Osteocyte (in vitro differentiated cells): Measurements from ENCODE around the gene RFX4. TPM values are rescaled to one million over a fixed set of nuclear protein-coding genes. Genes with fewer than 3 reads are reported as not detected.
A peak's percentile ranks its signal among the peaks of the same experiment; 100 is the strongest.

Source experiments
- DNase-seq: peaks from one replicate; pipeline ENCODE4 v3.0.0; 2021; ENCODE audit warnings: mixed read lengths; ENCODE audit not compliant: unreplicated experiment; ENCODE audit errors: extremely low spot score
- H3K27ac Mint-ChIP-seq: one replicate; pipeline ENCODE4 v1.8.0; 2021; ENCODE audit warnings: mild to moderate bottlenecking, mixed read lengths; ENCODE audit not compliant: unreplicated experiment
- H3K27me3 Mint-ChIP-seq: one replicate; pipeline ENCODE4 v1.8.0; 2021; ENCODE audit warnings: mixed read lengths; ENCODE audit not compliant: unreplicated experiment
- H3K36me3 Mint-ChIP-seq: one replicate; pipeline ENCODE4 v1.8.0; 2021; ENCODE audit warnings: mixed read lengths; ENCODE audit not compliant: unreplicated experiment
- H3K4me1 Mint-ChIP-seq: one replicate; pipeline ENCODE4 v1.8.0; 2021; ENCODE audit warnings: mixed read lengths; ENCODE audit not compliant: unreplicated experiment
- H3K4me3 Mint-ChIP-seq: one replicate; pipeline ENCODE4 v1.8.0; 2021; ENCODE audit warnings: mild to moderate bottlenecking, moderate library complexity, mixed read lengths; ENCODE audit not compliant: unreplicated experiment
- H3K9me3 Mint-ChIP-seq: one replicate; pipeline ENCODE4 v1.8.0; 2021; ENCODE audit warnings: mixed read lengths; ENCODE audit not compliant: unreplicated experiment
- total RNA-seq: library from RNA; stranded (reverse); gene quantifications from 2 replicates; pipeline ENCODE4 v1.2.1, GENCODE V29; 2021
- TF ChIP-seq, protein P1 (sequence below): fragments of 200-600 bp; sonication (generic); IDR thresholded peaks from 2 replicates; pipeline ENCODE4 v1.5.0; 2021; ENCODE audit warnings: antibody characterized with exemption, mild to moderate bottlenecking, moderate library complexity

RFX4 gene
- total RNA-seq, 1 donor from 2014 or later, result not detected

DNA sequence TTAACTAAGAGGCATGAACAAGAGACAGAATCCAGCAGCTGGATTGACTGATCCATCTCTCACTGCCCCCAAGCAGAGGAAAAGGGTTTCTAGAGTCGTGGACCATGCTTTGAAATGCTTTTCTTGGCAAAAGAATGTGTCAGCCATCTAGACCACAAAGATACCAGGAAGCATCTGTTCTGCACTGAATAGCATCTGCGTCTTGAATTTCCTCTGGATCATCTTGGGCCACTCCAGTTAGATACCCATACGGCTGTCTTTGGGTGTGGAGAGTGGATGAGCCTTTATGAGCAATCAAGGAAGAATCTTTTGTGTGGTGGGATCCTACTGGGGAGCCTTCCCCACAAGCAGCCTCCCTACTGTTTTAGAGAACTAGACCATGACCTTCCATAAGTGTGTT is 16.0 kb upstream of the RFX4 start:
- H3K4me3 Mint-ChIP-seq, result no peak overlapping the region
- H3K4me1 Mint-ChIP-seq, result no peaks in the 10 kb centered on the region
- TF ChIP-seq, protein P1, sequence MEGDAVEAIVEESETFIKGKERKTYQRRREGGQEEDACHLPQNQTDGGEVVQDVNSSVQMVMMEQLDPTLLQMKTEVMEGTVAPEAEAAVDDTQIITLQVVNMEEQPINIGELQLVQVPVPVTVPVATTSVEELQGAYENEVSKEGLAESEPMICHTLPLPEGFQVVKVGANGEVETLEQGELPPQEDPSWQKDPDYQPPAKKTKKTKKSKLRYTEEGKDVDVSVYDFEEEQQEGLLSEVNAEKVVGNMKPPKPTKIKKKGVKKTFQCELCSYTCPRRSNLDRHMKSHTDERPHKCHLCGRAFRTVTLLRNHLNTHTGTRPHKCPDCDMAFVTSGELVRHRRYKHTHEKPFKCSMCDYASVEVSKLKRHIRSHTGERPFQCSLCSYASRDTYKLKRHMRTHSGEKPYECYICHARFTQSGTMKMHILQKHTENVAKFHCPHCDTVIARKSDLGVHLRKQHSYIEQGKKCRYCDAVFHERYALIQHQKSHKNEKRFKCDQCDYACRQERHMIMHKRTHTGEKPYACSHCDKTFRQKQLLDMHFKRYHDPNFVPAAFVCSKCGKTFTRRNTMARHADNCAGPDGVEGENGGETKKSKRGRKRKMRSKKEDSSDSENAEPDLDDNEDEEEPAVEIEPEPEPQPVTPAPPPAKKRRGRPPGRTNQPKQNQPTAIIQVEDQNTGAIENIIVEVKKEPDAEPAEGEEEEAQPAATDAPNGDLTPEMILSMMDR, result no peak
- peaks cover 6% of the 10 kb centered on the region for H3K9me3 Mint-ChIP-seq
- DNase-seq, result no peak
- H3K27me3 Mint-ChIP-seq, result peaks cover 51% of the 10 kb centered on the region
- H3K27ac Mint-ChIP-seq, result no peak overlapping the region
- no peaks in the 10 kb centered on the region for H3K36me3 Mint-ChIP-seq

DNA sequence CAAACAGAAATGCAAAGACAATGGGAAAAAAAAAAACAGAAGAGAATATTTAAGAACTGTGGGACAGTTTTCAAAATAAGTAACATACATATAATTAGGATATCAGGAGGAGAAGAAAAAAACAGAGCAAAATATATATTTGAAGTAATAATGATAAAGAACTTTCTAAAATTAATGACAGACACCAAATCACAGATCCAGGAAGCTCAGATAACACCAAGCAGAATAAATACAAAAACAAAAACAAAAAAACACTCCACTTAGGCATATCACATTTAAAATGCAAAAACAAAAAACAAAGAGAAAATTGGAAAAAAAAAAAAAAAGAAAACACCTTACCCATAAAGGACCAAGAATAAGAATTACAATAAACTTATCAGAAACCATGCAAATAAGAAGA is 9.6 kb upstream of the RFX4 start:
- Mint-ChIP-seq H3K4me3 (no peak overlapping the region), H3K4me1 (no peaks in the 10 kb centered on the region), H3K9me3 (peaks cover 3% of the 10 kb centered on the region), H3K27ac (no peak overlapping the region), H3K27me3 (peaks cover 59% of the 10 kb centered on the region), H3K36me3 (no peaks in the 10 kb centered on the region)
- TF ChIP-seq, protein P1, result no peak
- DNase-seq, result no peak

DNA sequence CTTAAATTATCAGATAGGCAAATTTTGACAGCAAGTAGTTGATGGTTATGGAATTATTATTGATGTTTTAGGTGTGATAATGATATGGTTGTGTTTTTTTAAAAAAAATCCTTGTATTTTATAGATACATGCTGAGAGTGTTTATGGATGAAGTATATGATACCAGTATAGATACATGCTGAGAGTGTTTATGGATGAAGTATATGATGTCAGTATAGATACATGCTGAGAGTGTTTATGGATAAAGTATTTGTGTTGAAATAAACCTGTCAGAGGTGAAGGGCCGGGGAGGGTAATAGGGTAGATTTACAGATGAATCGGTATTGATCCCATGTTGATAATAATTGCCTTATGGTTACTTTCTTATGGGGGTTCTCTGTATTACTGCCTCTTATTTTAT is 6.0 kb upstream of the RFX4 start:
- TF ChIP-seq, protein P1, result no peak
- DNase-seq, result no peak
- H3K9me3 Mint-ChIP-seq, result no peaks in the 10 kb centered on the region
- H3K4me1 Mint-ChIP-seq, result peaks cover under 1% of the 10 kb centered on the region
- no peak overlapping the region for H3K4me3 Mint-ChIP-seq
- peaks cover 2% of the 10 kb centered on the region for H3K36me3 Mint-ChIP-seq
- no peak overlapping the region for H3K27ac Mint-ChIP-seq
- H3K27me3 Mint-ChIP-seq, result peaks cover 67% of the 10 kb centered on the region

DNA sequence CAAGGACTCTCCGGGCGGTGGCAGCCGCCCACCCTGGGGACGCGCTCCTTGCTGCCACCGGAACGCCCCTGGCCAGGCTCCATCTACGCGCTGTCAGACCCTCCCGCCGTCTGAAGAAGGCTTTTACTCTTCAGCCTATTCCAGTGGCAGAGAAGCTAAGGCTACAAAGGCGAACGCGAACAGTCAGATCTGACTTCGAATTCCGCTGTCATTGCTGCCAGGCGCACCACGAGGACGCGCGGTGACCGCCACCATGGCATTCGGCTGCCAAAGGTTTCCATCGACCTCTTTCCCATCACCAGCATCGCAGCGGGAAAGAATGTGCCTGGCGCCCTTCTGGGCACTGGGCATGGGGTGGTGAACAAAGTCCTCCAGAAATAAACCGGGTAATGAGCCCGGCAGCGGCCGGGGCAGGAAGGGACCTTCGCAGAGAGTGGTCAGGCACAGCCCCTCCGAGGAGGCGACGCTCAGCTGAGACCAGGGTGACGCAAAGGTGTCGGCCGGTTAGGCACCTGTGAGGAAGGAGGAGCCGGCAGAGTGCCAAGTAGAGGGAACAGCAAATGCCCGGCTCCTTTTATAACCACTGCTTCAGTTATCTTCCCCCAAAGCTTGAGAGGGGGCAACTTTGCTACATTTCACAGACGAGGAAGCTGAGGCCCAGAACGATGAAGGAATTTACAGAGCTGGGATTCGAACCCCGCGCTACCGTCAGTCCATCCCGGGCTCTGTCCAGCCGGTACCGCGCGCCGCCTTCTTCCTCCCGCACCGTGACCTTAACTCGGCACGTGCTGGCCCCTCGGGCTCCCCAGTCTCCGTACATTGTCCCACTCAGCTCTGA is 1.9 kb upstream of the RFX4 start:
- H3K9me3 Mint-ChIP-seq, result no peaks in the 10 kb centered on the region
- TF ChIP-seq, protein P1, result no peak
- no peak for DNase-seq
- peaks cover 84% of the 10 kb centered on the region for H3K27me3 Mint-ChIP-seq
- H3K4me1 Mint-ChIP-seq, result peaks cover 36% of the 10 kb centered on the region
- peaks cover 2% of the 10 kb centered on the region for H3K36me3 Mint-ChIP-seq
- H3K27ac Mint-ChIP-seq, result no peak overlapping the region
- peak overlapping the region; percentile 18 for H3K4me3 Mint-ChIP-seq

DNA sequence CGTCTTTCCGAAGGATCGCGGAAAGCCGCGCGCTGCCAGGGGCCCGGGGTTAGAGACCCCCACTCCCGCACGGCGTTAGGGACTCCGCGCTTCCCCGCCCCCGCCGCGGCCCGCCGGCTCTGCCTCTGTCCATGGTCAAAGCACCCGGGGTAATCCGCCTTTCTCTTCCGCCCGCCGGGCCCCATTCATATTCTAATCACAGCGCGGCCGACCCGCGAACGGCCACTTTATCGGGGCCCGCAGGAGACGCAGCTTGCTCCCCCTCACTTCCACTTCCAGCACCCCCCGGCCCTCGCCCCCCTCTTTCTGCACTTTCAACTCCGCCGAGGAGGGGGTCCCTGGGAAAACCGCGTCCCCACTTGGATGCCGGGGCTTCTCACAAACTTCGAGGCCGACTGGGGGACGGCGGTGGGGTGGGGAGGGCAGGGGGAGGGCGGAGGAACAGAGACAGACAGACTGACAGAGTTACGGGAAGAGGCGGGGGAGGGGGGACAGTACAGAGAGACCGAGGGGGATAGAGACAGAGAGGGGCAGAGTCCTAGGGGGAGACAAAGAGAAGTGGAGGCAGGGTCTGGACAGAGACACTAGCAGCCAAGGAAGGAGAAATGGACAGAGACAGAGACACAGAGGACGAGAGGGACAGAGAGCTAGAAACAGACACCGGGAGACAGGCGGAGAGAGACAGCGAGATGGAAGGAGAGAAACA is 1.1 kb upstream of the RFX4 start:
- H3K36me3 Mint-ChIP-seq, result peaks cover 2% of the 10 kb centered on the region
- H3K27ac Mint-ChIP-seq, result no peak overlapping the region
- H3K9me3 Mint-ChIP-seq, result no peaks in the 10 kb centered on the region
- H3K4me3 Mint-ChIP-seq, result peak overlapping the region; percentile 50
- TF ChIP-seq, protein P1, result no peak
- no peak for DNase-seq
- H3K4me1 Mint-ChIP-seq, result peaks cover 43% of the 10 kb centered on the region
- H3K27me3 Mint-ChIP-seq, result peaks cover 85% of the 10 kb centered on the region
